ENCODE measurements around the gene SERPINH1.
A peak's percentile ranks its signal among the peaks of the same experiment; 100 is the strongest.

SERPINH1 gene

DNA sequence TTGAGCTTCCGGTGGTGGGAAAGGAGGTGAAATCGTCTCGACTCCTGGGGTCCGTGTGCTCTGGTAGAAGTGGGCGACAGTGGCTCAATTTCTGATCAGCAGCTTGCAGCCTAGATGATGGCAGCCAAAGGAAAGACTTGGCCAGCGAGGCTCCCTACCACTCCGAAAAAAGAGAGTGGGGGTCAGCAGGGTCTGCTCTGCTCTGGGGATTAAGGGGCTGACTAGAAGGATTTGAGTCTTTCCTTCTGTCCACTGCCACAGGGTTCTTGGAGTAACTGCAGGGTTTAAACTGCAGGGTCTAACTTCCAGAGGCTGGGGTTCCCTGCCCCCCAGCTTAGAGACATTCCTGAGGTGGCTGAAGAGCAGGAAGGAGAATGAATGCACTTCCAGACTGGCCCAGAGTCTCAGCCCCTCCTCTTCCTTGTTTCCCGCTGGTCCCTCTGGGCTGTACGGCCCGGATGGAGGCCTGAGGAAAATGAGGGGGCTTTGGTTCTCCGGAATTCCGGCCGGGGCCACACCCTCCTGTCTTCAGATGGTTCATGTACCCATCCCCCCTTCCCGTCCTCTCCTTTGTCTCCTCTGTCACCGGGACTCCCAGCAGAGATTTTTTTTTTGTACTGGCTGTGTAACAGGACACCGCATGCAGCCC lies 907 bp downstream of the SERPINH1 start:
- H3F3A ChIP-seq (ENCODE audit: low read depth): no peaks in the 10 kb centered on the region
- H3K79me2 ChIP-seq (ENCODE audit: insufficient read depth, low read length): no peaks in the 10 kb centered on the region
- H3K4me2 ChIP-seq (ENCODE audit: low read depth, low read length, poor library complexity, severe bottlenecking): peak overlapping the region; percentile 71
- no peaks in the 10 kb centered on the region for H3K36me3 ChIP-seq (ENCODE audit: insufficient read depth, low read length)
- no peaks in the 10 kb centered on the region for H3K9me3 ChIP-seq (ENCODE audit: insufficient read depth, low read depth, low read length)
- H3K4me1 ChIP-seq (ENCODE audit: insufficient read depth, low read length, poor library complexity, severe bottlenecking): peaks cover 4% of the 10 kb centered on the region
- peaks cover 21% of the 10 kb centered on the region for H3K27me3 ChIP-seq (ENCODE audit: insufficient read depth, low read length, poor library complexity, severe bottlenecking)
- no peaks in the 10 kb centered on the region for H3K9me2 ChIP-seq (replicated peaks; ENCODE audit: low read depth, low read length)
- TF ChIP-seq, protein P1, sequence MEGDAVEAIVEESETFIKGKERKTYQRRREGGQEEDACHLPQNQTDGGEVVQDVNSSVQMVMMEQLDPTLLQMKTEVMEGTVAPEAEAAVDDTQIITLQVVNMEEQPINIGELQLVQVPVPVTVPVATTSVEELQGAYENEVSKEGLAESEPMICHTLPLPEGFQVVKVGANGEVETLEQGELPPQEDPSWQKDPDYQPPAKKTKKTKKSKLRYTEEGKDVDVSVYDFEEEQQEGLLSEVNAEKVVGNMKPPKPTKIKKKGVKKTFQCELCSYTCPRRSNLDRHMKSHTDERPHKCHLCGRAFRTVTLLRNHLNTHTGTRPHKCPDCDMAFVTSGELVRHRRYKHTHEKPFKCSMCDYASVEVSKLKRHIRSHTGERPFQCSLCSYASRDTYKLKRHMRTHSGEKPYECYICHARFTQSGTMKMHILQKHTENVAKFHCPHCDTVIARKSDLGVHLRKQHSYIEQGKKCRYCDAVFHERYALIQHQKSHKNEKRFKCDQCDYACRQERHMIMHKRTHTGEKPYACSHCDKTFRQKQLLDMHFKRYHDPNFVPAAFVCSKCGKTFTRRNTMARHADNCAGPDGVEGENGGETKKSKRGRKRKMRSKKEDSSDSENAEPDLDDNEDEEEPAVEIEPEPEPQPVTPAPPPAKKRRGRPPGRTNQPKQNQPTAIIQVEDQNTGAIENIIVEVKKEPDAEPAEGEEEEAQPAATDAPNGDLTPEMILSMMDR (conservative IDR thresholded peaks at IDR 0.05; ENCODE audit: low read length): no peak
- TF ChIP-seq EZH2phosphoT487 (IDR thresholded peaks at IDR 0.05; ENCODE audit: borderline replicate concordance): no peak
- peak overlapping the region; percentile 92 for H2AFZ ChIP-seq (ENCODE audit: low read length)
- peak overlapping the region; percentile 78 for H3K4me3 ChIP-seq (ENCODE audit: low read length, poor library complexity, severe bottlenecking)
- H3K9ac ChIP-seq (ENCODE audit: low read depth, low read length, poor library complexity, severe bottlenecking): peak overlapping the region; percentile 77
- no peaks in the 10 kb centered on the region for H4K20me1 ChIP-seq (ENCODE audit: insufficient read depth, low read length, poor library complexity, severe bottlenecking)

DNA sequence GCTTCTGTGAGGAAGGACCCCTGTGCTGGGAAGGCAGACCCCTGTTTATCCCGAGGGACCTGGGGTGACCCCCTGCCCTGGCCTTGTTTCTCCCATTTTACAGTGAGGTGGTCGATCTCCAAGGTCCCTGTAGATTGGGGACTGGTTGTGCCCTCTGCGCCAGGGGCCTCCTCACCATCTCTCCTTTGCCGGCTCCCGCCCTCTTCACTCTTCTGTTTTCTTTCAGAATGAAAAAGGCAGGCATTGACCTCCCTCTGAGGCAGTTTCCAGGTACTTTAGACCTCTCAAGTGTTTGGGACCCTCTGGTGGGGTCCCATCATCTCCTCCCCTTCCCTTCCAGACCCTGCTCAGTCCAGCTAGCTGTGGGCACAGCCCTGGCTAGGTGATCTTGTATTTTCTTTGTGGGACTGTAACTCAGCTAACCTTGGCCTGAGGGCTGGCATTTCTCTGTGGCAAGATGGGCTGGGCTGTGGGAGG lies 1.5 kb downstream of the SERPINH1 start:
- H3K4me3 ChIP-seq (ENCODE audit: low read length, poor library complexity, severe bottlenecking): peak overlapping the region; percentile 78
- H2AFZ ChIP-seq (ENCODE audit: low read length): no peak overlapping the region
- no peak for TF ChIP-seq EZH2phosphoT487 (IDR thresholded peaks at IDR 0.05; ENCODE audit: borderline replicate concordance)
- TF ChIP-seq, protein P1 (conservative IDR thresholded peaks at IDR 0.05; ENCODE audit: low read length): no peak
- peaks cover 21% of the 10 kb centered on the region for H3K27me3 ChIP-seq (ENCODE audit: insufficient read depth, low read length, poor library complexity, severe bottlenecking)
- H3K4me2 ChIP-seq (ENCODE audit: low read depth, low read length, poor library complexity, severe bottlenecking): peak overlapping the region; percentile 71
- H3K79me2 ChIP-seq (ENCODE audit: insufficient read depth, low read length): no peaks in the 10 kb centered on the region
- no peaks in the 10 kb centered on the region for H3K9me2 ChIP-seq (replicated peaks; ENCODE audit: low read depth, low read length)
- no peaks in the 10 kb centered on the region for H4K20me1 ChIP-seq (ENCODE audit: insufficient read depth, low read length, poor library complexity, severe bottlenecking)
- peaks cover 4% of the 10 kb centered on the region for H3K4me1 ChIP-seq (ENCODE audit: insufficient read depth, low read length, poor library complexity, severe bottlenecking)
- no peaks in the 10 kb centered on the region for H3F3A ChIP-seq (ENCODE audit: low read depth)
- no peaks in the 10 kb centered on the region for H3K9me3 ChIP-seq (ENCODE audit: insufficient read depth, low read depth, low read length)
- peak overlapping the region; percentile 77 for H3K9ac ChIP-seq (ENCODE audit: low read depth, low read length, poor library complexity, severe bottlenecking)
- H3K36me3 ChIP-seq (ENCODE audit: insufficient read depth, low read length): no peaks in the 10 kb centered on the region

DNA sequence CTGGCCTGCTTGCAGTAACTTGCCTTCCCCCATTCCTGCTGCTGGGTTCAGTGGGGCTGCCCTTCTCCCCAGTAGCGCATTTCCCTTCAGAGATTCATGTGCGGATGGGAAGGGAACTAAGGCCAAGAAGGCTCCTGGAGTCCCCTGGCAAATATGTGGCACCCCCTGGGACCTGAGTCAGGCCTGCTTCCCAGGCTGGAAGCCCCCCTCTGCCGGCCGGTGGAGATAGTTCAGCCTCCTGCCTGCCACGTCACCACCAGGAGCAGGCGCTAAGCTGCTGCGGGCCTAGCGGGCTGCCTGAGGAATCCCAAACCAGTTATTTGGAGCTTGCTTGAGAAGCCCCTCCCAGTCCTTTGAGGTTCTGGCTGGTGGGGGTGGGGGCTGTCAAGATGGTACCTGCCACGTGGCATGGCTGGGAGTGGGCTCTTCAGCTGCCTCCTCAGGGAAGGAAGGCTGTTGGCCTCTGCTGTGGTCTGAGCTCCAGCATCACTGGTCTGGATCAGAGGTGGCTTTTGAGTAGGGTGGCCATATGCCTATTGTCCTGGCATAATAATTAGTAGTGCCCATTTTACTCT lies 2.0 kb downstream of the SERPINH1 start:
- H4K20me1 ChIP-seq (ENCODE audit: insufficient read depth, low read length, poor library complexity, severe bottlenecking): no peaks in the 10 kb centered on the region
- H3K79me2 ChIP-seq (ENCODE audit: insufficient read depth, low read length): no peaks in the 10 kb centered on the region
- H3K9me3 ChIP-seq (ENCODE audit: insufficient read depth, low read depth, low read length): no peaks in the 10 kb centered on the region
- peaks cover 21% of the 10 kb centered on the region for H3K27me3 ChIP-seq (ENCODE audit: insufficient read depth, low read length, poor library complexity, severe bottlenecking)
- H3K9me2 ChIP-seq (replicated peaks; ENCODE audit: low read depth, low read length): no peaks in the 10 kb centered on the region
- H3K4me2 ChIP-seq (ENCODE audit: low read depth, low read length, poor library complexity, severe bottlenecking): peak overlapping the region; percentile 71
- H3K4me3 ChIP-seq (ENCODE audit: low read length, poor library complexity, severe bottlenecking): no peak overlapping the region
- no peaks in the 10 kb centered on the region for H3K36me3 ChIP-seq (ENCODE audit: insufficient read depth, low read length)
- H3K9ac ChIP-seq (ENCODE audit: low read depth, low read length, poor library complexity, severe bottlenecking): no peak overlapping the region
- H3K4me1 ChIP-seq (ENCODE audit: insufficient read depth, low read length, poor library complexity, severe bottlenecking): peaks cover 4% of the 10 kb centered on the region
- TF ChIP-seq, protein P1 (conservative IDR thresholded peaks at IDR 0.05; ENCODE audit: low read length): no peak
- no peak for TF ChIP-seq EZH2phosphoT487 (IDR thresholded peaks at IDR 0.05; ENCODE audit: borderline replicate concordance)
- H3F3A ChIP-seq (ENCODE audit: low read depth): no peaks in the 10 kb centered on the region
- no peak overlapping the region for H2AFZ ChIP-seq (ENCODE audit: low read length)

All from Loucy (cell line).